H1 (cell line): ENCODE measurements around the gene ZBTB37. TPM values are rescaled to one million over a fixed set of nuclear protein-coding genes. Genes with fewer than 3 reads are reported as not detected.

Experiments
- CTCF ChIA-PET: fragments of 300-600 bp; sonication (Branson Sonifier 250); formaldehyde crosslinking; loops from one replicate; lab custom pipeline; 2021; ENCODE audit not compliant: partially characterized antibody; lab: Charles Lee
- POLR2A ChIA-PET: fragments of 300-600 bp; sonication (Branson Sonifier 250); formaldehyde crosslinking; loops from one replicate; lab custom pipeline; 2021; ENCODE audit warnings: inconsistent platforms; ENCODE audit not compliant: partially characterized antibody; lab: Charles Lee
- DNase-seq, 2 experiments: peaks; one replicate each; pipeline versions ENCODE4 v3.0.0 to v3.0.0-alpha.2; 2010 to 2022; ENCODE audit warnings: low spot score in 2 of 2, low read depth in 1 of 2, mixed read lengths in 1 of 2
- FAIRE-seq: peaks from 2 replicates; lab custom pipeline; 2011; peaks lifted over from hg19 to GRCh38; lab: Jason Lieb, UNC
- H2AFZ ChIP-seq: 2 replicates; pipeline ENCODE4 v1.8.1; 2012; ENCODE audit warnings: low read length, inconsistent platforms
- H2AK5ac ChIP-seq: 2 replicates; pipeline ENCODE4 v1.6.1; 2013; ENCODE audit warnings: low read depth, low read length
- H2BK120ac ChIP-seq: replicated peaks from 2 replicates; pipeline ENCODE3; 2013; ENCODE audit warnings: low read depth, low read length, inconsistent platforms
- H2BK12ac ChIP-seq: 2 replicates; pipeline ENCODE4 v1.6.1; 2013; ENCODE audit warnings: low read depth, low read length
- H2BK15ac ChIP-seq: 2 replicates; pipeline ENCODE4 v1.6.1; 2013; ENCODE audit warnings: low read length
- H2BK20ac ChIP-seq: 2 replicates; pipeline ENCODE4 v1.6.1; 2013; ENCODE audit warnings: low read length
- H2BK5ac ChIP-seq: 2 replicates; pipeline ENCODE4 v1.6.1; 2013; ENCODE audit warnings: low read depth, low read length
- H3K14ac ChIP-seq: 2 replicates; pipeline ENCODE4 v1.6.1; 2013; ENCODE audit warnings: inconsistent platforms; ENCODE audit not compliant: insufficient read length
- H3K18ac ChIP-seq: 2 replicates; pipeline ENCODE4 v1.6.1; 2013; ENCODE audit warnings: low read length; ENCODE audit errors: extremely low read depth
- H3K23ac ChIP-seq: 2 replicates; pipeline ENCODE4 v1.6.1; 2013; ENCODE audit warnings: inconsistent platforms; ENCODE audit not compliant: insufficient read length
- H3K23me2 ChIP-seq: 2 replicates; pipeline ENCODE4 v1.6.1; 2013; ENCODE audit warnings: low read depth, low read length
- H3K27ac ChIP-seq: 2 replicates; pipeline ENCODE4 v1.6.1; 2011; ENCODE audit warnings: low read depth, low read length, inconsistent platforms
- H3K27me3 ChIP-seq, 4 experiments: replicated peaks in 1 of 4; 1 replicate in 1 of 4; 2 replicates in 3 of 4; pipeline versions ENCODE4 v1.6.1 to v1.8.1; 2011 to 2013; ENCODE audit warnings: low read length in 3 of 4, mild to moderate bottlenecking in 3 of 4, inconsistent platforms in 2 of 4, mixed read lengths in 2 of 4, moderate library complexity in 1 of 4; ENCODE audit not compliant: control insufficient read depth in 3 of 4, insufficient read depth in 3 of 4; ENCODE audit errors: extremely low read depth in 1 of 4
- H3K36me3 ChIP-seq, 4 experiments: 2 replicates each; pipeline versions ENCODE4 v1.6.1 to v1.8.1; 2011 to 2013; ENCODE audit warnings: mild to moderate bottlenecking in 4 of 4, low read length in 3 of 4, moderate library complexity in 2 of 4, control low read depth in 1 of 4, inconsistent platforms in 1 of 4; ENCODE audit not compliant: insufficient read depth in 4 of 4, control insufficient read depth in 2 of 4
- H3K4ac ChIP-seq: replicated peaks from 2 replicates; pipeline ENCODE3; 2013; ENCODE audit warnings: low read length, low read depth, mixed read lengths, inconsistent platforms; ENCODE audit not compliant: insufficient read length
- H3K4me1 ChIP-seq, 4 experiments: replicated peaks in 1 of 4; 1 replicate in 1 of 4; 2 replicates in 3 of 4; pipeline versions ENCODE4 v1.6.1 to v1.8.1; 2011 to 2013; ENCODE audit warnings: low read length in 3 of 4, inconsistent platforms in 2 of 4, mixed read lengths in 1 of 4; ENCODE audit not compliant: insufficient read depth in 4 of 4, control insufficient read depth in 3 of 4
- H3K4me2 ChIP-seq, 2 experiments: 2 replicates each; pipeline versions ENCODE4 v1.6.1 to v1.8.1; 2011 to 2013; ENCODE audit warnings: low read depth in 2 of 2, low read length in 2 of 2, control low read depth in 1 of 2, inconsistent platforms in 1 of 2, mild to moderate bottlenecking in 1 of 2; ENCODE audit not compliant: insufficient read depth in 1 of 2
- H3K4me3 ChIP-seq, 4 experiments: fragments of 200-600, 300-600 bp in 1 of 4; sonication (generic), shearing (Covaris generic), sonication (Bioruptor Twin) in 1 of 4; 2 replicates each; pipeline versions ENCODE4 v1.5.1 to v1.8.1; 2011 to 2016; ENCODE audit warnings: low read length in 4 of 4, low read depth in 3 of 4, control low read depth in 2 of 4, inconsistent platforms in 2 of 4, mild to moderate bottlenecking in 2 of 4, mixed read lengths in 1 of 4, moderate library complexity in 1 of 4; ENCODE audit not compliant: insufficient read depth in 2 of 4; ENCODE audit errors: extremely low read depth in 1 of 4
- H3K56ac ChIP-seq: replicated peaks from 2 replicates; pipeline ENCODE3; 2013; ENCODE audit warnings: low read depth, mild to moderate bottlenecking, mixed read lengths, low read length, inconsistent platforms; ENCODE audit not compliant: insufficient read length
- H3K79me1 ChIP-seq: 2 replicates; pipeline ENCODE4 v1.6.1; 2013; ENCODE audit warnings: low read depth, low read length, control low read depth
- H3K79me2 ChIP-seq, 2 experiments: 2 replicates each; pipeline versions ENCODE4 v1.6.1 to v1.8.1; 2012 to 2013; ENCODE audit warnings: low read length in 2 of 2, mild to moderate bottlenecking in 2 of 2, inconsistent platforms in 1 of 2; ENCODE audit not compliant: insufficient read depth in 2 of 2, control insufficient read depth in 1 of 2
- H3K9ac ChIP-seq, 4 experiments: replicated peaks in 1 of 4; 1 replicate in 1 of 4; 2 replicates in 3 of 4; pipeline versions ENCODE4 v1.6.1 to v1.8.1; 2011 to 2013; ENCODE audit warnings: low read depth in 3 of 4, low read length in 3 of 4, control low read depth in 2 of 4, mild to moderate bottlenecking in 2 of 4, moderate library complexity in 2 of 4, inconsistent platforms in 1 of 4; ENCODE audit errors: extremely low read depth in 1 of 4
- H3K9me3 ChIP-seq, 2 experiments: 2 replicates each; pipeline versions ENCODE4 v1.6.1 to v1.8.1; 2012 to 2013; ENCODE audit warnings: mild to moderate bottlenecking in 2 of 2, moderate library complexity in 2 of 2, control low read depth in 1 of 2, inconsistent platforms in 1 of 2, low read depth in 1 of 2, low read length in 1 of 2, mixed read lengths in 1 of 2; ENCODE audit not compliant: insufficient read depth in 2 of 2
- H4K20me1 ChIP-seq, 2 experiments: replicated peaks in 1 of 2; 2 replicates each; pipeline versions ENCODE3 to v1.8.1; 2011 to 2013; ENCODE audit warnings: inconsistent platforms in 2 of 2, low read length in 2 of 2, mild to moderate bottlenecking in 1 of 2; ENCODE audit not compliant: insufficient read depth in 2 of 2, control insufficient read depth in 1 of 2
- H4K5ac ChIP-seq: 2 replicates; pipeline ENCODE4 v1.6.1; 2013; ENCODE audit warnings: low read length, low read depth, mixed read lengths, inconsistent platforms; ENCODE audit not compliant: insufficient read length
- H4K8ac ChIP-seq: 2 replicates; pipeline ENCODE4 v1.8.0; 2013; ENCODE audit warnings: mild to moderate bottlenecking, moderate library complexity, low read length, inconsistent platforms; ENCODE audit not compliant: insufficient read depth; ENCODE audit errors: extremely low read depth
- H4K91ac ChIP-seq: replicated peaks from 2 replicates; pipeline ENCODE3; 2013; ENCODE audit warnings: low read length, mixed read lengths, inconsistent platforms; ENCODE audit not compliant: insufficient read length
- ASH2L ChIP-seq: fragments of 200-600, 300-600 bp; sonication (generic); IDR thresholded peaks from one replicate; pipeline ENCODE4 v1.7.1; 2017; ENCODE audit warnings: low read length
- BRCA1 ChIP-seq: IDR thresholded peaks from 2 replicates; pipeline ENCODE4 v1.6.1; 2012; ENCODE audit warnings: low read depth, low read length, improper control_type of control experiment
- CEBPB ChIP-seq: IDR thresholded peaks from 2 replicates; pipeline ENCODE4 v1.6.1; 2012; ENCODE audit warnings: low read depth, low read length
- CHD1 ChIP-seq: IDR thresholded peaks from 2 replicates; pipeline ENCODE4 v1.6.1; 2012; ENCODE audit warnings: low read depth, low read length, improper control_type of control experiment
- HDAC2 ChIP-seq, 2 experiments: fragments of 300-600 bp in 1 of 2; sonication (generic) in 1 of 2; IDR thresholded peaks; 2 replicates each; pipeline ENCODE4 v1.6.1; 2011 to 2012; ENCODE audit warnings: low read depth in 2 of 2, low read length in 2 of 2, mild to moderate bottlenecking in 2 of 2, moderate library complexity in 2 of 2, borderline replicate concordance in 1 of 2, inconsistent platforms in 1 of 2
- KDM1A ChIP-seq: fragments of 200-600, 300-600 bp; sonication (generic); IDR thresholded peaks from 2 replicates; pipeline ENCODE4 v1.7.1; 2016; ENCODE audit warnings: mild to moderate bottlenecking, low read length, borderline replicate concordance
- KDM5A ChIP-seq: fragments of 200-600 bp; IDR thresholded peaks from 2 replicates; pipeline ENCODE4 v1.7.1; 2012; ENCODE audit warnings: mild to moderate bottlenecking, low read length, inconsistent platforms, mixed read lengths
- NANOG ChIP-seq: IDR thresholded peaks from 2 replicates; pipeline ENCODE4 v1.6.1; 2011; ENCODE audit warnings: low read length, low read depth, mild to moderate bottlenecking, inconsistent platforms; ENCODE audit not compliant: insufficient read depth, poor library complexity, severe bottlenecking
- SIRT6 ChIP-seq: IDR thresholded peaks from one replicate; pipeline ENCODE4 v1.7.1; 2012; ENCODE audit warnings: low read length, inconsistent platforms
- SIX5 ChIP-seq: IDR thresholded peaks from 2 replicates; pipeline ENCODE4 v1.6.1; 2011; ENCODE audit warnings: mild to moderate bottlenecking, low read depth, low read length
- SP2 ChIP-seq: IDR thresholded peaks from 2 replicates; pipeline ENCODE4 v1.6.1; 2012; ENCODE audit warnings: mild to moderate bottlenecking, low read length, inconsistent platforms
- SRF ChIP-seq: IDR thresholded peaks from 2 replicates; pipeline ENCODE4 v1.6.1; 2011; ENCODE audit warnings: mild to moderate bottlenecking, low read depth, low read length, moderate library complexity
- TAF7 ChIP-seq: optimal IDR thresholded peaks from 2 replicates; pipeline ENCODE3; 2011; ENCODE audit warnings: low read depth, mild to moderate bottlenecking, inconsistent platforms, low read length, moderate library complexity, borderline replicate concordance
- polyA plus RNA-seq, 7 experiments: library from polyadenylated mRNA; depleted of rRNA in 3 of 7; stranded (reverse) in 5 of 7; unstranded in 2 of 7; fragments of >200 nt in 5 of 7; fragments of 200-250 nt in 2 of 7; gene quantifications; 1 replicate in 5 of 7; 2 replicates in 1 of 7; 4 replicates in 1 of 7; pipeline versions ENCODE4 v1.2.1 to v1.2.3, GENCODE V29; 2011 to 2013; ENCODE audit warnings: missing spikeins in 2 of 7, mixed read lengths in 2 of 7
- total RNA-seq: library from RNA; stranded (reverse); fragmentation: NEBNext Ultra II Directional; extraction: Animal tissue kit (Norgen Biotek cat#: 25700); gene quantifications from 2 replicates; pipeline ENCODE4 v1.2.1, GENCODE V29; 2021

The ZBTB37 gene
- total and polyA plus RNA-seq, 2 of the 8 experiments (the other 6 are each of a cell fraction or from before 2014, with no cell fraction given): 1.7 to 12.5 TPM

DNA sequence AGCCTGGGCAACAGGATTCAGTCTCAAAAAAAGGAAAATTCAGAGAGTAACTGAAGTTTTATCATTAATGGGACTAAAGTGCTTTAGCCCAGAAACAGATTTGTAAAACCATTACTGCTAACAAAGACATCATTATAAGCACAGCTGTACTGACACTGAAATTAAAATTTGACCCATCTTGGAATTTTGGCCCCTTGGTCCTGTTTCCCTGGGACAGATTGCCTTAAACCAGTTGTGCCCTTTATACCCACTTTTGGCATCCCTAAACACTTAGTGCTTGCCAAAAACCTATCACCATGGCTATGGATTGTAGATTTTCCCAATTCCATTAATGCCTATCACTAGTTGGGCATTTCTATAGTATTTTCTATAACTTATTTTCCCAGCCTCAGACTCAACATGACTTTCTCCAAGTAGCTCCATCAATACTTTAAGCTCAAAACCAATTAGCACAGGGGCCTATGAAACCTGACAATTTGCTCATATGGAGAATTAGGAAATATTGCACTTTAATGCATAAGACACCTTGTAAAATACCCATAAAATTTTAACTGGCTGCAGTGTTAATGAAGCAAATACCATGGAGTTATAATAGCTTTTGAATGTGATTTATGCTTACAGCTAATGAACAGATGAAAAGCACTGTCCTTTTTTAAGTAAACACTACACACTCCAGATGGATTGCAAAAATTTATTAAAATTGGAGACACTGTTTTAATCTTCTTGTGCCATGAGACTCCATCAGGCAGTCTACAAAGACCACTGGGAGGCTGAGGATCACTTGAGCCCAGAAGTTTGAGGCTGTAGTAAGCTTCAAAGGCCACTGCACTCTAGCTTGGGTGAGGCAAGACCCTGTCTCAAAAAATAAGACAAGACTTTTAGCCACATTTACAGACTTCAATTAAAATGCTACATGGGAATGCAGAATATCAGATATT, 4.7 kb upstream of the ZBTB37 start:
- H4K91ac ChIP-seq: no peak overlapping the region
- no peak overlapping the region for H3K18ac ChIP-seq
- H2AFZ ChIP-seq: no peak overlapping the region
- no peak overlapping the region for H4K8ac ChIP-seq
- no peak overlapping the region for H3K4ac ChIP-seq
- H2BK12ac ChIP-seq: no peak overlapping the region
- H3K9ac ChIP-seq: no peak overlapping the region
- peaks cover 3% of the 10 kb centered on the region for H3K23me2 ChIP-seq
- ChIA-PET CTCF (interaction anchor here (0.5 to 1.8 kb wide), 5 partner anchors 10 to 434 kb away, joined by 3 to 4 read pairs (median 3); no protein-coding TSS in a partner anchor), POLR2A (interaction anchor here (0.5 to 13.3 kb wide), 25 partner anchors 13 to 434 kb away, joined by 3 to 475 read pairs (median 6); partner anchors contain the start of genes CENPL, DARS2, RC3H1 and SERPINC1)
- 0 out of 2 replicates have a peak overlapping the region, but pooled peaks have one; percentile 15 for H2BK5ac ChIP-seq
- no peak overlapping the region for H3K56ac ChIP-seq
- H3K27ac ChIP-seq: no peak overlapping the region
- H2AK5ac ChIP-seq: no peak overlapping the region
- H4K20me1 ChIP-seq: peaks cover 7 to 11% of the 10 kb centered on the region in 2 experiments
- DNase-seq (no peak), FAIRE-seq (no peak)
- H4K5ac ChIP-seq: no peak overlapping the region
- no peak overlapping the region for H2BK20ac ChIP-seq
- H3K36me3 ChIP-seq: peaks cover 25 to 53% (median 44%) of the 10 kb centered on the region in 4 experiments
- H3K4me1 ChIP-seq: peaks cover 2 to 10% (median 4%) of the 10 kb centered on the region in 4 experiments; a peak in 4 of 7 replicates
- peak overlapping the region in 1 of 4 experiments; percentile 90; a peak in 2 of 8 replicates for H3K4me3 ChIP-seq
- H3K79me1 ChIP-seq: no peaks in the 10 kb centered on the region
- H2BK15ac ChIP-seq: no peak overlapping the region
- H3K9me3 ChIP-seq: no peaks in the 10 kb centered on the region
- H3K4me2 ChIP-seq: peak overlapping the region; percentile 3 to 68; a peak in 2 of 4 replicates
- no peaks in the 10 kb centered on the region for H3K27me3 ChIP-seq
- H2BK120ac ChIP-seq: no peak overlapping the region
- H3K23ac ChIP-seq: no peak overlapping the region
- H3K79me2 ChIP-seq: peaks cover 0 to 32% of the 10 kb centered on the region in 2 experiments; a peak in 3 of 4 replicates
- H3K14ac ChIP-seq: no peak overlapping the region
- TF ChIP-seq SRF: no peak
- no peak for TF ChIP-seq KDM1A
- TF ChIP-seq SIRT6: peak; percentile 50
- TF ChIP-seq SIX5: no peak
- no peak for TF ChIP-seq NANOG
- no peak for TF ChIP-seq BRCA1
- TF ChIP-seq ASH2L: no peak
- TF ChIP-seq TAF7: peak; percentile 85
- TF ChIP-seq CEBPB: no peak
- TF ChIP-seq CHD1: no peak; the same call in 1 of the 2 replicates
- TF ChIP-seq KDM5A: no peak
- no peak for TF ChIP-seq HDAC2 (IDR thresholded peaks at IDR 0.05; ENCODE audit: borderline replicate concordance in 1 of 2, low read depth in 2 of 2, low read length in 2 of 2)
- no peak for TF ChIP-seq SP2
